ENCODE measurements around the gene RNF213. TPM values are rescaled to one million over a fixed set of nuclear protein-coding genes. Genes with fewer than 3 reads are reported as not detected.

The RNF213 gene
- total RNA-seq, 1 donor from 2014 or later: 25.6 TPM

- intact Hi-C loops (cut with micrococcal nuclease): no loop called here
- Histone ChIP-seq H3K36me3 (peaks cover 18% of the 10 kb centered on the region), H3K27me3 (ENCODE audit: low read depth) (no peaks in the 10 kb centered on the region), H3K27ac (replicated peaks) (no peak overlapping the region), H3K4me1 (peaks cover 43% of the 10 kb centered on the region), H3K4me3 (peak overlapping the region; percentile 83), H3K9me3 (replicated peaks) (no peaks in the 10 kb centered on the region)
- no peak for DNase-seq
- no peak for TF ChIP-seq CTCF (IDR thresholded peaks at IDR 0.05; ENCODE audit: borderline replicate concordance)
Measured at GRCh38 chr17:80416260-80416939, 155.7 kb downstream of the RNF213 start.

- intact Hi-C loops (cut with micrococcal nuclease): no loop called here
- H3K4me3 ChIP-seq: no peak overlapping the region
- H3K27me3 ChIP-seq (ENCODE audit: low read depth): no peaks in the 10 kb centered on the region
- no peak for DNase-seq
- no peak for TF ChIP-seq CTCF (IDR thresholded peaks at IDR 0.05; ENCODE audit: borderline replicate concordance)
- no peak overlapping the region for H3K27ac ChIP-seq (replicated peaks)
- H3K9me3 ChIP-seq (replicated peaks): no peaks in the 10 kb centered on the region
- H3K36me3 ChIP-seq: peaks cover 18% of the 10 kb centered on the region
- H3K4me1 ChIP-seq: peaks cover 43% of the 10 kb centered on the region
Measured at GRCh38 chr17:80416940-80417293, 156.3 kb downstream of the RNF213 start.

- intact Hi-C loops (cut with micrococcal nuclease): no loop called here
- TF ChIP-seq CTCF (IDR thresholded peaks at IDR 0.05; ENCODE audit: borderline replicate concordance): no peak
Measured at GRCh38 chr17:80418589-80418988, 157.9 kb downstream of the RNF213 start.

GRCh38 chr17:80419255-80419654 is 158.6 kb downstream of the RNF213 start:
- no peak overlapping the region for H3K4me3 ChIP-seq
- intact Hi-C loops (cut with micrococcal nuclease): no loop called here
- H3K9me3 ChIP-seq (replicated peaks): no peaks in the 10 kb centered on the region
- H3K27ac ChIP-seq (replicated peaks): no peak overlapping the region
- H3K27me3 ChIP-seq (ENCODE audit: low read depth): no peaks in the 10 kb centered on the region
- no peak for DNase-seq
- TF ChIP-seq CTCF (IDR thresholded peaks at IDR 0.05; ENCODE audit: borderline replicate concordance): no peak
- peaks cover 18% of the 10 kb centered on the region for H3K36me3 ChIP-seq
- H3K4me1 ChIP-seq: peaks cover 47% of the 10 kb centered on the region

More at GRCh38 chr17:80418589-80418988, 157.9 kb downstream of the RNF213 start:
- H3K9me3 ChIP-seq (replicated peaks): no peaks in the 10 kb centered on the region
- H3K27me3 ChIP-seq (ENCODE audit: low read depth): no peaks in the 10 kb centered on the region
- no peak overlapping the region for H3K27ac ChIP-seq (replicated peaks)
- H3K4me1 ChIP-seq: peaks cover 51% of the 10 kb centered on the region
- peaks cover 18% of the 10 kb centered on the region for H3K36me3 ChIP-seq
- H3K4me3 ChIP-seq: no peak overlapping the region
- no peak for DNase-seq

- no peak for DNase-seq
- peaks cover 25% of the 10 kb centered on the region for H3K4me1 ChIP-seq
- H3K27ac ChIP-seq (replicated peaks): no peak overlapping the region
- H3K36me3 ChIP-seq: peaks cover 18% of the 10 kb centered on the region
- H3K27me3 ChIP-seq (ENCODE audit: low read depth): no peaks in the 10 kb centered on the region
- intact Hi-C loops (cut with micrococcal nuclease): loop anchor here (10.0 kb wide), 1 partner anchor 563 kb away; no protein-coding TSS in a partner anchor
- TF ChIP-seq CTCF (IDR thresholded peaks at IDR 0.05; ENCODE audit: borderline replicate concordance): no peak
- H3K4me3 ChIP-seq: no peak overlapping the region
- H3K9me3 ChIP-seq (replicated peaks): no peaks in the 10 kb centered on the region
Measured at GRCh38 chr17:80421381-80422090, 160.9 kb downstream of the RNF213 start.

All from left ventricle myocardium inferior (tissue), 1 donor.